HS-5 (cell line): ENCODE data around the gene SLC7A6.

Source experiments
- DNase-seq: peaks from one replicate; pipeline ENCODE4 v3.0.0-alpha.2; 2012; ENCODE audit warnings: low read depth

Gene SLC7A6

GRCh38 chr16:68264128-68265077, at the start of gene SLC7A6:
Gene SLC7A6 (plus strand): TSS chr16:68264526. CDS start chr16:68274727, 10,201 bp downstream.
- DNase-seq: no peak

GRCh38 chr16:68214726-68215125, 49.6 kb upstream of the SLC7A6 start:
- DNase-seq: no peak

GRCh38 chr16:68215302-68215701, 49.0 kb upstream of the SLC7A6 start:
- no peak for DNase-seq

- DNase-seq: no peak
Measured at GRCh38 chr16:68216240-68216639, 48.1 kb upstream of the SLC7A6 start.

- no peak for DNase-seq
Measured at GRCh38 chr16:68217506-68217905, 46.8 kb upstream of the SLC7A6 start.

GRCh38 chr16:68219725-68220351, 44.5 kb upstream of the SLC7A6 start:
- DNase-seq: no peak

GRCh38 chr16:68223072-68223471, 41.3 kb upstream of the SLC7A6 start:
- DNase-seq: no peak

GRCh38 chr16:68226116-68226515, 38.2 kb upstream of the SLC7A6 start:
- DNase-seq: no peak

GRCh38 chr16:68227183-68227793, 37.0 kb upstream of the SLC7A6 start:
- DNase-seq: no peak

GRCh38 chr16:68227850-68228553, 36.3 kb upstream of the SLC7A6 start:
- no peak for DNase-seq

GRCh38 chr16:68228652-68229051, 35.7 kb upstream of the SLC7A6 start:
- DNase-seq: no peak

GRCh38 chr16:68229431-68230175, 34.7 kb upstream of the SLC7A6 start:
- peak; percentile 40 for DNase-seq

GRCh38 chr16:68230176-68230571, 34.2 kb upstream of the SLC7A6 start:
- DNase-seq: no peak

- DNase-seq: no peak
Measured at GRCh38 chr16:68230956-68231355, 33.4 kb upstream of the SLC7A6 start.

- DNase-seq: no peak
Measured at GRCh38 chr16:68231384-68232136, 32.8 kb upstream of the SLC7A6 start.

GRCh38 chr16:68232335-68232734, 32.0 kb upstream of the SLC7A6 start:
- no peak for DNase-seq

GRCh38 chr16:68233085-68233834, 31.1 kb upstream of the SLC7A6 start:
- DNase-seq: no peak

GRCh38 chr16:68233835-68234187, 30.5 kb upstream of the SLC7A6 start:
- no peak for DNase-seq

- no peak for DNase-seq
Measured at GRCh38 chr16:68234188-68235107, 29.9 kb upstream of the SLC7A6 start.
